Prostate gland (tissue), 2 donors: ENCODE measurements around the gene SPATA6L. TPM values are rescaled to one million over a fixed set of nuclear protein-coding genes. Genes with fewer than 3 reads are reported as not detected.

ENCODE experiments used
- DNase-seq: peaks from one replicate; pipeline ENCODE4 v3.0.0-alpha.2; 2019; ENCODE audit warnings: low spot score
- H3K27ac ChIP-seq, 2 donors: fragments of 200-600 bp; sonication (generic); 2 replicates each; pipeline ENCODE4 v1.5.1; 2017 to 2019
- H3K27me3 ChIP-seq: fragments of 200-600 bp; sonication (generic); replicated peaks from 2 replicates; pipeline ENCODE4 v1.5.1; 2019; ENCODE audit not compliant: insufficient read depth
- H3K36me3 ChIP-seq, 2 donors: fragments of 200-600 bp; sonication (generic); 1 replicate in 1 of 2; 2 replicates in 1 of 2; pipeline versions ENCODE4 v1.5.1 to v1.8.1; 2017 to 2019
- H3K4me1 ChIP-seq: fragments of 200-600 bp; sonication (generic); replicated peaks from 2 replicates; pipeline ENCODE4 v1.5.1; 2019
- H3K4me3 ChIP-seq, 2 donors: fragments of 200-600 bp; sonication (generic); 2 replicates each; pipeline ENCODE4 v1.5.1; 2017 to 2019
- H3K9me3 ChIP-seq: fragments of 200-600 bp; sonication (generic); 2 replicates; pipeline ENCODE4 v1.5.1; 2017
- POLR2A ChIP-seq: fragments of 450-650 bp; IDR thresholded peaks from one replicate; pipeline ENCODE4 v1.6.1; 2016; ENCODE audit warnings: antibody characterized with exemption, mild to moderate bottlenecking
- POLR2AphosphoS5 ChIP-seq: sonication (generic); formaldehyde crosslinking; IDR thresholded peaks from one replicate; pipeline ENCODE4 v1.6.1; 2017; ENCODE audit warnings: antibody characterized with exemption
- WGBS: methylation state at CpG from one replicate; pipeline ENCODE4 v1.1.5; 2018; 5-methylcytosine and 5-hydroxymethylcytosine counted together
- intact Hi-C: fragments of 100-400 bp; cut with DNase I; formaldehyde crosslinking; loops from one replicate; pipeline ENCODE4 v1.14.2; 2022
- total RNA-seq, 2 donors: library from RNA; depleted of rRNA; stranded (reverse); fragments of >200 nt; gene quantifications; one replicate each; pipeline ENCODE4 v1.1.0, GENCODE V29; 2016
- TF ChIP-seq, protein P1 (sequence below), 4 experiments: fragments of 200-600 bp in 2 of 4; fragments of 450-650 bp in 2 of 4; sonication (generic) in 2 of 4; IDR thresholded peaks; 1 replicate in 3 of 4; 2 replicates in 1 of 4; pipeline ENCODE4 v1.5.1; 2016 to 2019; ENCODE audit warnings: antibody characterized with exemption in 4 of 4, mild to moderate bottlenecking in 2 of 4, moderate library complexity in 2 of 4

Gene SPATA6L
- total RNA-seq, 2 donors from 2014 or later = 3.1 to 6.2 TPM

DNA sequence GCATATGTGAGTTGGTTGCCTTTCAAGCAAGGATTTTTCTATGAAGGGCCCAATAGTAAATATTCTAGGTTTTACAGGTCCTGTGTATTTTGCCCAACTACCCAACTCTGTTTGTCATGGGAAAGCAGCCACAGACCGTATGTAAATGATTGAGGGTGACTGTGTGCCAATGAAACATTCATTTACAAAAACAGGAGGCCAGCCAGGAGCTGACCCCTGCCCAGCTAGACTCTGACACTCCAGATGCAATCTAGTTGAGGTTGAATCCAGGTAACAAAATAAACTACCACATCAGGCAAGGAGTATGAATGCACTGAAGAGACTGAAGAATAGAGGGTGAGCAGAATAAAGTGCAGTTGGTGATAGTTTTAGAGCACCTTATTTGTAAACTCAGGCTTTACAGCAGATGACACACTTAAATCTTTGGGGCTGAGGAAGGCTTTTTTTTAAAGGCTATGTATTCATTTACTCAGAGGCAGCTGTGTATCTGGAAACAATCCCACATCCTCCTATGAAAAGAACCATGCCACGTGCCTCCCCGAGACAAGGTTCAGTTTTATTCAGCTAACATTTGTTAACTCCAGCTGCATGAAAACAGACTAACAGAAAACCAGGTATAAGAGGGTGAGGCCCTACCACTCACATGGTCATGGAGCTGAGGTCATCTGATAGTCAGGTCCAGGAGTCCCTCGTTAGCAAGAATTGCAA is 115.3 kb downstream of the SPATA6L start:
- H3K27ac ChIP-seq = no peak overlapping the region
- intact Hi-C loops = no loop called here
- no peaks in the 10 kb centered on the region for H3K4me1 ChIP-seq
- no peak overlapping the region for H3K4me3 ChIP-seq
- no peaks in the 10 kb centered on the region for H3K36me3 ChIP-seq
- TF ChIP-seq POLR2A = no peak
- H3K27me3 ChIP-seq = no peaks in the 10 kb centered on the region
- no peaks in the 10 kb centered on the region for H3K9me3 ChIP-seq
- WGBS = 33% methylated on average over 4 of the region's 4 CpGs
- no peak for DNase-seq

DNA sequence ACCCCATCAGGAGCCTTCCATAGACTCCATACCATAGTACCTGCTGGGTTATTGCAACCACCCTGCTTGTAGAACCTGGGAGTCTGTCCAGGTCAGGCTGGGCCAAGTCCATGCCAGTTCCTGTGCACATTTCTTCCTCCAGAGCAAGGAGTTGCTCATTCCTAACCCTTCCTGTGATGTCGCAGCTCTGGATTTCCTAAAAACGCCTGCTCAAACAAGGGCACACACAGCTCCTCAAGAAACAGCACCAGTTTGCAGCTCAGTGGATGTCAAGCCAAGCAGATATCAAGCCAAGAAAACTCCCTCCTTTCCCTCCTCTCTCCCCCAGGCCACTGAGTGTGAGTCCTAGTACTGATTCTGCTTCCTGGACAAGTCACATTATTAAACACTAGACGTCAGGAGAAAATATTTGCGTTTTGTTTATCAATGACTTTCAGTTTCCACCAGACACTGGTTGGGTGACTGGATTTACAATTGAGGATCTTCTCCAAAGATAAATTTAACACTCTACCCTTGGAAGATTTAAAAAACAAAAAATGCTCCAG is 116.5 kb downstream of the SPATA6L start:
- Histone ChIP-seq H3K36me3 (no peaks in the 10 kb centered on the region), H3K27me3 (no peaks in the 10 kb centered on the region), H3K9me3 (no peaks in the 10 kb centered on the region), H3K4me1 (no peaks in the 10 kb centered on the region), H3K27ac (peak overlapping the region in 1 of 2 donors; percentile 23), H3K4me3 (no peak overlapping the region)
- TF ChIP-seq POLR2A (no peak), POLR2AphosphoS5 (no peak)
- TF ChIP-seq, protein P1, sequence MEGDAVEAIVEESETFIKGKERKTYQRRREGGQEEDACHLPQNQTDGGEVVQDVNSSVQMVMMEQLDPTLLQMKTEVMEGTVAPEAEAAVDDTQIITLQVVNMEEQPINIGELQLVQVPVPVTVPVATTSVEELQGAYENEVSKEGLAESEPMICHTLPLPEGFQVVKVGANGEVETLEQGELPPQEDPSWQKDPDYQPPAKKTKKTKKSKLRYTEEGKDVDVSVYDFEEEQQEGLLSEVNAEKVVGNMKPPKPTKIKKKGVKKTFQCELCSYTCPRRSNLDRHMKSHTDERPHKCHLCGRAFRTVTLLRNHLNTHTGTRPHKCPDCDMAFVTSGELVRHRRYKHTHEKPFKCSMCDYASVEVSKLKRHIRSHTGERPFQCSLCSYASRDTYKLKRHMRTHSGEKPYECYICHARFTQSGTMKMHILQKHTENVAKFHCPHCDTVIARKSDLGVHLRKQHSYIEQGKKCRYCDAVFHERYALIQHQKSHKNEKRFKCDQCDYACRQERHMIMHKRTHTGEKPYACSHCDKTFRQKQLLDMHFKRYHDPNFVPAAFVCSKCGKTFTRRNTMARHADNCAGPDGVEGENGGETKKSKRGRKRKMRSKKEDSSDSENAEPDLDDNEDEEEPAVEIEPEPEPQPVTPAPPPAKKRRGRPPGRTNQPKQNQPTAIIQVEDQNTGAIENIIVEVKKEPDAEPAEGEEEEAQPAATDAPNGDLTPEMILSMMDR (IDR thresholded peaks at IDR 0.05) = no peak
- DNase-seq = no peak
- intact Hi-C loops = loop anchor here (5.0 kb wide), 1 partner anchor 58 kb away; the partner anchor contains the start of gene SLC1A1
- WGBS = 70% methylated on average over 4 of the region's 4 CpGs

DNA sequence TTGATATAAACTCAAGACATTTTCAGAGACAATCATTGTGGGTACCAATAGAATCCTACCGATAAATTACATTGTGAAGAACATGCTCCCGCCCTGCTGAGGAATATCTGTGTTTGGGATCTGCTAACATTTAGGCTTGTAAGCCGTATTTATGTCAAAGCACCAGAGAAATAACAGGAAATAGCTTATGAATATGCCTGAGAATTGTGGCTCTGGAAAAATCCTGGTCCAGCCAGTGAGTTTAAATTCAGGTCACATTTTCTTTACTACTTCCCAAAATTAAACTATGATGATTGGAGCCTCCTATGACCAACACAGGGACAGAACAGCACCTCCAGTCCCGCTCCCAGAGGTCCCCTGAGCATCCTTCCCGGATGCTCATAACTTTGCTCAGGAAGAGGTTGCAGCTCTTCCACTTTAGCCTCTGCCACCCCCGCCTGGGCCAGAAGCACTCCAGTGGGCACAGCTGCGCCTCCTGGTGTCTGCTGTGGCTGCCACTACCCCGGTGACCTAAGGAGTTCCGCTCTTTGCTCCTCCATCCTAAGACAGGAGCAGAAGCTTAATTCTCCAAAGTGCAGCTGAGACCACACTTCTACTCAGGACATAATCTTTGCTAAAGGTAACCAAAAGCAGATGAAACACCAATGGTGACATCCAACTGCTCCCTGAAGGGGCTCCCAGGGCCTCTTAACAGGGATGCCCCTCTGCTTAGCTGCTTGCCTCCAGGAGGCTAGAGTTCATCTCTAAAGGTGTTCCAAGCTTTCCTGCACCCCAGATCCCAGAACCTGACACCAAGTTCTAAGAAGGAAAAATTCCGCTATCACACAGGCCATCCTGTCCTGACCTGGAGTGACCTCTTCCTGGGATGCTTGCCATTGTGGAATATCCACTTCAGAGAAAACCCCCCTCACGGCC is 117.2 kb downstream of the SPATA6L start:
- no peak for DNase-seq
- intact Hi-C loops = loop anchor here (5.0 kb wide), 1 partner anchor 57 kb away; the partner anchor contains the start of gene SLC1A1
- H3K9me3 ChIP-seq = no peaks in the 10 kb centered on the region
- peak overlapping the region in 1 of 2 donors; percentile 23 for H3K27ac ChIP-seq
- H3K4me1 ChIP-seq = no peaks in the 10 kb centered on the region
- WGBS = 87% methylated on average over 11 of the region's 11 CpGs
- H3K27me3 ChIP-seq = no peaks in the 10 kb centered on the region
- TF ChIP-seq POLR2AphosphoS5 (no peak), POLR2A (no peak)
- H3K4me3 ChIP-seq = no peak overlapping the region
- no peaks in the 10 kb centered on the region for H3K36me3 ChIP-seq

Other genes with a start within 250 kb of the SPATA6L start
- gene SLC1A1, start 176.0 kb downstream of the SPATA6L start, total RNA-seq = 10 to 100 TPM in 1 of 2 donors, 1 to 10 TPM in 1; 2.9 to 13.1 TPM
- gene PLPP6, start 4.2 kb downstream of the SPATA6L start, total RNA-seq = 10 to 100 TPM; 15.6 to 32.5 TPM
- 10 to 100 TPM; 29.2 to 37.7 TPM for gene CDC37L1, start 13.1 kb upstream of the SPATA6L start, total RNA-seq
- gene AK3, start 74.7 kb upstream of the SPATA6L start, total RNA-seq = 10 to 100 TPM; 44.8 to 74.3 TPM
- gene RCL1, start 126.5 kb upstream of the SPATA6L start, total RNA-seq = 10 to 100 TPM; 18.9 to 29.3 TPM